ENCODE results near the gene NFIX.

NFIX gene

DNA sequence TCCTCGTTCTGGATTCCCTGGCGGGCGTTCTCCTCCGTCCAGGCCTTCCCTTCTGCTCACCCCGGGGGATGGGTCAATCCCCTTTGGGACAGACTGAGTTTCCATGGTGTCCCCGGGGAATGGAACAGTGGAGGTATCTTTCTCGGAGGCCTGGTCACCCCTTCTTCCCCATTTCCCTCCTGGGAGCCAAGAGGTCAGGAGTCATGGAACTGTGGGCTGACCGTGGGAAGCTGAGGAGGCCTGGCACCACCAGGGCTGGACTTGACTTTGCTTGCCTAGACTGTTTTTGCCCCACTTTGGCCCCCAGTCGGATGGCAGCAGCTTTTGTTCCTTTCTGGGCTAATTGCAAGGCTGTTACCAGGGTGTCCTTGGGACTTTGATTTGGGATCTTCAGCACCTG lies 124.8 kb downstream of the NFIX start:
- H3K4me1 ChIP-seq (ENCODE audit: insufficient read depth, low read length): peaks cover 46% of the 10 kb centered on the region
- H3K27me3 ChIP-seq (ENCODE audit: insufficient read depth, low read length, poor library complexity): no peaks in the 10 kb centered on the region
- ATAC-seq (ENCODE audit: insufficient read depth, low read depth) (no peak), DNase-seq (no peak)
- H3K9me3 ChIP-seq (ENCODE audit: insufficient read depth, low read length, severe bottlenecking): no peaks in the 10 kb centered on the region
- peaks cover 58% of the 10 kb centered on the region for H4K20me1 ChIP-seq (ENCODE audit: insufficient read depth, low read length)
- H3K4me3 ChIP-seq (ENCODE audit: low read depth in 1 of 2, low read length in 2 of 2): peak overlapping the region in 1 of 2 experiments; percentile 72; a peak in 2 of 4 replicates
- peaks cover 56% of the 10 kb centered on the region for H3K36me3 ChIP-seq (ENCODE audit: insufficient read depth, low read length)
- no peak for TF ChIP-seq EZH2 (IDR thresholded peaks at IDR 0.05; ENCODE audit: borderline replicate concordance, low read depth, low read length, severe bottlenecking)
- TF ChIP-seq, protein P1, sequence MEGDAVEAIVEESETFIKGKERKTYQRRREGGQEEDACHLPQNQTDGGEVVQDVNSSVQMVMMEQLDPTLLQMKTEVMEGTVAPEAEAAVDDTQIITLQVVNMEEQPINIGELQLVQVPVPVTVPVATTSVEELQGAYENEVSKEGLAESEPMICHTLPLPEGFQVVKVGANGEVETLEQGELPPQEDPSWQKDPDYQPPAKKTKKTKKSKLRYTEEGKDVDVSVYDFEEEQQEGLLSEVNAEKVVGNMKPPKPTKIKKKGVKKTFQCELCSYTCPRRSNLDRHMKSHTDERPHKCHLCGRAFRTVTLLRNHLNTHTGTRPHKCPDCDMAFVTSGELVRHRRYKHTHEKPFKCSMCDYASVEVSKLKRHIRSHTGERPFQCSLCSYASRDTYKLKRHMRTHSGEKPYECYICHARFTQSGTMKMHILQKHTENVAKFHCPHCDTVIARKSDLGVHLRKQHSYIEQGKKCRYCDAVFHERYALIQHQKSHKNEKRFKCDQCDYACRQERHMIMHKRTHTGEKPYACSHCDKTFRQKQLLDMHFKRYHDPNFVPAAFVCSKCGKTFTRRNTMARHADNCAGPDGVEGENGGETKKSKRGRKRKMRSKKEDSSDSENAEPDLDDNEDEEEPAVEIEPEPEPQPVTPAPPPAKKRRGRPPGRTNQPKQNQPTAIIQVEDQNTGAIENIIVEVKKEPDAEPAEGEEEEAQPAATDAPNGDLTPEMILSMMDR (IDR thresholded peaks at IDR 0.05; ENCODE audit: borderline replicate concordance, extremely low read depth, low read length, poor library complexity, severe bottlenecking): no peak
- H3K9ac ChIP-seq (ENCODE audit: low read depth, low read length): peak overlapping the region; percentile 95; the same call in 1 of the 2 replicates
- no peak overlapping the region for H2AFZ ChIP-seq (ENCODE audit: low read depth, low read length)
- peak overlapping the region; percentile 30; the same call in 1 of the 2 replicates for H3K27ac ChIP-seq (ENCODE audit: low read length)
- peak overlapping the region; percentile 88 for H3K4me2 ChIP-seq (ENCODE audit: insufficient read depth, low read length)
- peaks cover 85% of the 10 kb centered on the region for H3K79me2 ChIP-seq (ENCODE audit: insufficient read depth, low read length)

DNA sequence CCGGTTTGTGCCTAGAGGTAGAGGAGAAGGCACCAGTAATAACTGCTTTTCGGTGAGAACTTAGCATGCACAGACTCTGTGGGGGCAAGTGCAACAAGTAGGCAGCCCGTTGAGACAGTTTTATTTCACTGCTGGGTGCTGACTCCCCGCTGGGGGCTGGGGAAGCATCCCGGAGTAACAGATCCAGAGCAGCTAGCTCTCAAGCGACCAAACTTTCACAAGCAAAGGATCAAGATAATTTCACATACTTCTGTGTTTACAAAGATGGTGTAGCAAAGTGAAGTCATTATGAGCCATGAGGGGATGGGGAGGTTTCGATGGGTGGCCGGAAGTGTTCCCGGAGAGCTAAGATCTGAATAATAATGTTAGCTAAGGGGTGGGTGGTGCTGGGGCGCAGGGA lies 125.5 kb downstream of the NFIX start:
- Histone ChIP-seq H3K4me1 (ENCODE audit: insufficient read depth, low read length) (peaks cover 38% of the 10 kb centered on the region), H3K9me3 (ENCODE audit: insufficient read depth, low read length, severe bottlenecking) (no peaks in the 10 kb centered on the region), H3K36me3 (ENCODE audit: insufficient read depth, low read length) (peaks cover 54% of the 10 kb centered on the region), H3K27ac (ENCODE audit: low read length) (no peak overlapping the region), H3K27me3 (ENCODE audit: insufficient read depth, low read length, poor library complexity) (no peaks in the 10 kb centered on the region), H3K4me2 (ENCODE audit: insufficient read depth, low read length) (peak overlapping the region; percentile 88; the same call in 1 of the 2 replicates), H4K20me1 (ENCODE audit: insufficient read depth, low read length) (peaks cover 59% of the 10 kb centered on the region), H3K4me3 (ENCODE audit: low read depth in 1 of 2, low read length in 2 of 2) (no peak overlapping the region), H3K9ac (ENCODE audit: low read depth, low read length) (0 out of 2 replicates have a peak overlapping the region, but pooled peaks have one; percentile 95), H3K79me2 (ENCODE audit: insufficient read depth, low read length) (peaks cover 85% of the 10 kb centered on the region), H2AFZ (ENCODE audit: low read depth, low read length) (no peak overlapping the region)
- ATAC-seq (ENCODE audit: insufficient read depth, low read depth) (no peak), DNase-seq (no peak)
- TF ChIP-seq, protein P1 (IDR thresholded peaks at IDR 0.05; ENCODE audit: borderline replicate concordance, extremely low read depth, low read length, poor library complexity, severe bottlenecking): no peak
- TF ChIP-seq EZH2 (IDR thresholded peaks at IDR 0.05; ENCODE audit: borderline replicate concordance, low read depth, low read length, severe bottlenecking): no peak

DNA sequence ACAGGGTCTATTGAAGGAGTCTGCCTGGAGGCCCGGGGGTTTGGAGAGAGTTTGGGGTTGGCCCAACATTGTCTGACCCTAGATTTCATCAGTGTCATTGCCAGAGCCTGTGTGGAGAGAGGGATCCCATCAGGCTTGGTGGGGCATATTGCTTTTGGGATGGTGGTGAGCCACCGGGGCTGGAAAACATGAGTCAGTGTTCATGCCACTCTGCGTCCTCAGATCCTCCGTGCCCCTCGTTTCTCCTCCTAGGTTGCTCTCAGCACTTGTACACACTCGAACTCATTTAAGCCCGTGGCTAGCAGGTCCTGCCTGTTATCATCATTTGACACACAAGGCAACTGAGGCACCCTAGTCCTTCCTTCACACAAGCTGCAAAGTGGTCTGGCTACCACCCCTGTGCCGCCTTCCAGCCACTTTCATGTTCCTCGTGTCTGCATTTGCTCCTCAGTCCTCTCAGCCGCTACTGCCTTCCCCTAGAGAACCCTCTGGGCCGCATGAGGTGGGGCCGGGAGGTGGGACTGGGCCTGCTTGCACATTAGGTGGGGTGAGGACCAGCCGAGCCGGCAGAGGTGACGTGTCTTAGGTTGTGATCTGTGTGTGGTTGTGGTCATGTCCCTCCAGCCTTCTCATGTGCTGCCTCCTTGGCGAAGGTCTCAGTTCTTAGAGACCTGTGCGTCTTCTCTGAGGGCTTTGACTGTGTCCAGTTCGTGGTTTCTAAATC lies 126.4 kb downstream of the NFIX start:
- Histone ChIP-seq H3K4me2 (ENCODE audit: insufficient read depth, low read length) (peak overlapping the region; percentile 0; the same call in 1 of the 2 replicates), H4K20me1 (ENCODE audit: insufficient read depth, low read length) (peaks cover 66% of the 10 kb centered on the region), H3K4me3 (ENCODE audit: low read depth in 1 of 2, low read length in 2 of 2) (no peak overlapping the region), H3K27me3 (ENCODE audit: insufficient read depth, low read length, poor library complexity) (no peaks in the 10 kb centered on the region), H3K9ac (ENCODE audit: low read depth, low read length) (no peak overlapping the region), H2AFZ (ENCODE audit: low read depth, low read length) (no peak overlapping the region), H3K4me1 (ENCODE audit: insufficient read depth, low read length) (peaks cover 35% of the 10 kb centered on the region), H3K9me3 (ENCODE audit: insufficient read depth, low read length, severe bottlenecking) (no peaks in the 10 kb centered on the region), H3K36me3 (ENCODE audit: insufficient read depth, low read length) (peaks cover 59% of the 10 kb centered on the region), H3K79me2 (ENCODE audit: insufficient read depth, low read length) (peaks cover 87% of the 10 kb centered on the region), H3K27ac (ENCODE audit: low read length) (no peak overlapping the region)
- TF ChIP-seq, protein P1 (IDR thresholded peaks at IDR 0.05; ENCODE audit: borderline replicate concordance, extremely low read depth, low read length, poor library complexity, severe bottlenecking): no peak
- no peak for TF ChIP-seq EZH2 (IDR thresholded peaks at IDR 0.05; ENCODE audit: borderline replicate concordance, low read depth, low read length, severe bottlenecking)
- DNase-seq (no peak), ATAC-seq (ENCODE audit: insufficient read depth, low read depth) (no peak)
